ENCODE data around the gene ARL13A. TPM values are rescaled to one million over a fixed set of nuclear protein-coding genes. Genes with fewer than 3 reads are reported as not detected.
A peak's percentile ranks its signal among the peaks of the same experiment; 100 is the strongest.

The ARL13A gene
- polyA plus RNA-seq, 1 experiment, result not detected

GRCh38 chrX:100984818-100985217 is 15.3 kb downstream of the ARL13A start:
- TF ChIP-seq CTCF (IDR thresholded peaks at IDR 0.05; ENCODE audit: insufficient read depth, low read depth, low read length), result no peak
- DNase-seq (ENCODE audit: low read depth), result no peak
- H3K4me3 ChIP-seq (ENCODE audit: low read depth, low read length), result no peak overlapping the region
- CTCF ChIA-PET, result no interaction called here
- H3K27me3 ChIP-seq (ENCODE audit: control insufficient read depth, insufficient read depth, low read length), result no peaks in the 10 kb centered on the region
- POLR2A ChIA-PET, result no interaction called here
- H3K36me3 ChIP-seq (ENCODE audit: control insufficient read depth, insufficient read depth, low read length), result no peaks in the 10 kb centered on the region

GRCh38 chrX:100990139-100990538 is 20.6 kb downstream of the ARL13A start:
- no peak for DNase-seq (ENCODE audit: low read depth)
- no peaks in the 10 kb centered on the region for H3K36me3 ChIP-seq (ENCODE audit: control insufficient read depth, insufficient read depth, low read length)
- H3K4me3 ChIP-seq (ENCODE audit: low read depth, low read length), result no peak overlapping the region
- H3K27me3 ChIP-seq (ENCODE audit: control insufficient read depth, insufficient read depth, low read length), result no peaks in the 10 kb centered on the region
- ChIA-PET POLR2A (no interaction called here), CTCF (no interaction called here)
- TF ChIP-seq CTCF (IDR thresholded peaks at IDR 0.05; ENCODE audit: insufficient read depth, low read depth, low read length), result no peak

- Histone ChIP-seq H3K4me3 (ENCODE audit: low read depth, low read length) (no peak overlapping the region), H3K27me3 (ENCODE audit: control insufficient read depth, insufficient read depth, low read length) (no peaks in the 10 kb centered on the region), H3K36me3 (ENCODE audit: control insufficient read depth, insufficient read depth, low read length) (no peaks in the 10 kb centered on the region)
- no peak for TF ChIP-seq CTCF (IDR thresholded peaks at IDR 0.05; ENCODE audit: insufficient read depth, low read depth, low read length)
- no peak for DNase-seq (ENCODE audit: low read depth)
- ChIA-PET CTCF (no interaction called here), POLR2A (no interaction called here)
These were observed 25.1 kb downstream of the ARL13A start for GRCh38 chrX:100994352-100995281.

- no peaks in the 10 kb centered on the region for H3K27me3 ChIP-seq (ENCODE audit: control insufficient read depth, insufficient read depth, low read length)
- H3K36me3 ChIP-seq (ENCODE audit: control insufficient read depth, insufficient read depth, low read length), result no peaks in the 10 kb centered on the region
- peak; percentile 45 for DNase-seq (ENCODE audit: low read depth)
- H3K4me3 ChIP-seq (ENCODE audit: low read depth, low read length), result no peak overlapping the region
- ChIA-PET CTCF (interaction anchor here (0.6 kb wide), 1 partner anchor 286 kb away, joined by 4 read pairs; no protein-coding TSS in a partner anchor), POLR2A (no interaction called here)
- no peak for TF ChIP-seq CTCF (IDR thresholded peaks at IDR 0.05; ENCODE audit: insufficient read depth, low read depth, low read length)
These were observed 26.0 kb downstream of the ARL13A start for GRCh38 chrX:100995469-100995868.

GRCh38 chrX:100999451-100999850 is 29.9 kb downstream of the ARL13A start:
- no peaks in the 10 kb centered on the region for H3K36me3 ChIP-seq (ENCODE audit: control insufficient read depth, insufficient read depth, low read length)
- DNase-seq (ENCODE audit: low read depth), result no peak
- no peaks in the 10 kb centered on the region for H3K27me3 ChIP-seq (ENCODE audit: control insufficient read depth, insufficient read depth, low read length)
- no peak overlapping the region for H3K4me3 ChIP-seq (ENCODE audit: low read depth, low read length)
- TF ChIP-seq CTCF (IDR thresholded peaks at IDR 0.05; ENCODE audit: insufficient read depth, low read depth, low read length), result no peak
- ChIA-PET POLR2A (no interaction called here), CTCF (no interaction called here)
